H1 (cell line): ENCODE results near the gene RHBDF2. TPM values are rescaled to one million over a fixed set of nuclear protein-coding genes. Genes with fewer than 3 reads are reported as not detected.

Experiments
- ATF2 ChIP-seq: IDR thresholded peaks from 2 replicates; pipeline ENCODE4 v1.6.1; 2012; ENCODE audit warnings: low read length, inconsistent platforms
- ATF3 ChIP-seq: IDR thresholded peaks from 2 replicates; pipeline ENCODE4 v1.6.1; 2011; ENCODE audit warnings: low read depth, mild to moderate bottlenecking, low read length; ENCODE audit not compliant: insufficient read depth
- BCL11A ChIP-seq, 2 experiments: IDR thresholded peaks; one replicate each; pipeline ENCODE4 v1.6.1; 2011; ENCODE audit warnings: low read depth in 2 of 2, low read length in 2 of 2, mild to moderate bottlenecking in 2 of 2
- JUND ChIP-seq: IDR thresholded peaks from 2 replicates; pipeline ENCODE4 v1.6.1; 2011; ENCODE audit warnings: mild to moderate bottlenecking, improper control_type of control experiment, low read length
- polyA plus RNA-seq, 7 experiments: library from polyadenylated mRNA; depleted of rRNA in 3 of 7; stranded (reverse) in 5 of 7; unstranded in 2 of 7; fragments of >200 nt in 5 of 7; fragments of 200-250 nt in 2 of 7; gene quantifications; 1 replicate in 5 of 7; 2 replicates in 1 of 7; 4 replicates in 1 of 7; pipeline versions ENCODE4 v1.2.1 to v1.2.3, GENCODE V29; 2011 to 2013; ENCODE audit warnings: missing spikeins in 2 of 7, mixed read lengths in 2 of 7
- total RNA-seq: library from RNA; stranded (reverse); fragmentation: NEBNext Ultra II Directional; extraction: Animal tissue kit (Norgen Biotek cat#: 25700); gene quantifications from 2 replicates; pipeline ENCODE4 v1.2.1, GENCODE V29; 2021

RHBDF2 gene
- total and polyA plus RNA-seq, 2 of the 8 experiments (the other 6 are each of a cell fraction or from before 2014, with no cell fraction given) = 21.2 to 25.9 TPM

GRCh38 chr17:76478730-76479514 is 22.3 kb downstream of the RHBDF2 start (continued):
- TF ChIP-seq ATF3 (no peak), ATF2 (no peak), JUND (no peak), BCL11A (IDR thresholded peaks at IDR 0.05; ENCODE audit: low read depth in 2 of 2, low read length in 2 of 2) (no peak)
- TF ChIP-seq, all 59 proteins: peak for 0
